HUDEP-2 (cell line): ENCODE results near the gene H1-8.
"Not testable (repeated sequence)": the region's sequence is repeated elsewhere in the genome, so short reads cannot be mapped to it uniquely, and the experiment has no call there.

Experiments used
- DNase-seq, 76 experiments: peaks; one replicate each; lab custom pipeline; 2025; ENCODE audit not compliant: unreplicated experiment in 76 of 76; lab: John Stamatoyannopoulos, UW

H1-8 gene

GRCh38 chr3:129543156-129543790 lies at the start of gene H1-8:
Gene H1-8, plus strand, starts transcription at chr3:129543175. Its CDS starts 44 bp downstream, at chr3:129543219.
- DNase-seq = no peak

- DNase-seq = no peak
These were observed 49.8 kb upstream of the H1-8 start for GRCh38 chr3:129493206-129493605.

GRCh38 chr3:129494499-129494898 lies 48.5 kb upstream of the H1-8 start:
- DNase-seq = not testable (repeated sequence)

- DNase-seq = not testable (repeated sequence)
These were observed 47.9 kb upstream of the H1-8 start for GRCh38 chr3:129495006-129495639.

GRCh38 chr3:129497876-129498275 lies 45.1 kb upstream of the H1-8 start:
- not testable (repeated sequence) for DNase-seq

- not testable (repeated sequence) for DNase-seq
These were observed 44.1 kb upstream of the H1-8 start for GRCh38 chr3:129498603-129499488.

- not testable (repeated sequence) for DNase-seq
These were observed 43.2 kb upstream of the H1-8 start for GRCh38 chr3:129499604-129500333.

- DNase-seq = no peak
These were observed 42.7 kb upstream of the H1-8 start for GRCh38 chr3:129500334-129500658.

- no peak for DNase-seq
These were observed 41.3 kb upstream of the H1-8 start for GRCh38 chr3:129501630-129502029.

- DNase-seq = no peak
These were observed 40.1 kb upstream of the H1-8 start for GRCh38 chr3:129502641-129503408.

- no peak for DNase-seq
These were observed 39.3 kb upstream of the H1-8 start for GRCh38 chr3:129503471-129504291.

- DNase-seq = no peak
These were observed 38.4 kb upstream of the H1-8 start for GRCh38 chr3:129504471-129505100.

GRCh38 chr3:129505341-129505740 lies 37.6 kb upstream of the H1-8 start:
- no peak for DNase-seq

- DNase-seq = no peak
These were observed 36.7 kb upstream of the H1-8 start for GRCh38 chr3:129506231-129506742.

- no peak for DNase-seq
These were observed 35.7 kb upstream of the H1-8 start for GRCh38 chr3:129507181-129507831.

GRCh38 chr3:129512595-129512994 lies 30.4 kb upstream of the H1-8 start:
- no peak for DNase-seq

- no peak for DNase-seq
These were observed 29.3 kb upstream of the H1-8 start for GRCh38 chr3:129513705-129514104.

GRCh38 chr3:129514110-129514509 lies 28.9 kb upstream of the H1-8 start:
- no peak for DNase-seq
